Activated T-cell treated with anti-CD3 and anti-CD28 coated beads for 24 hours (primary cell): ENCODE data around the gene C2CD2.

Source experiments
- DNase-seq: peaks from one replicate; pipeline ENCODE4 v3.0.0-alpha.2; 2020; ENCODE audit warnings: low read depth

C2CD2 gene

DNA sequence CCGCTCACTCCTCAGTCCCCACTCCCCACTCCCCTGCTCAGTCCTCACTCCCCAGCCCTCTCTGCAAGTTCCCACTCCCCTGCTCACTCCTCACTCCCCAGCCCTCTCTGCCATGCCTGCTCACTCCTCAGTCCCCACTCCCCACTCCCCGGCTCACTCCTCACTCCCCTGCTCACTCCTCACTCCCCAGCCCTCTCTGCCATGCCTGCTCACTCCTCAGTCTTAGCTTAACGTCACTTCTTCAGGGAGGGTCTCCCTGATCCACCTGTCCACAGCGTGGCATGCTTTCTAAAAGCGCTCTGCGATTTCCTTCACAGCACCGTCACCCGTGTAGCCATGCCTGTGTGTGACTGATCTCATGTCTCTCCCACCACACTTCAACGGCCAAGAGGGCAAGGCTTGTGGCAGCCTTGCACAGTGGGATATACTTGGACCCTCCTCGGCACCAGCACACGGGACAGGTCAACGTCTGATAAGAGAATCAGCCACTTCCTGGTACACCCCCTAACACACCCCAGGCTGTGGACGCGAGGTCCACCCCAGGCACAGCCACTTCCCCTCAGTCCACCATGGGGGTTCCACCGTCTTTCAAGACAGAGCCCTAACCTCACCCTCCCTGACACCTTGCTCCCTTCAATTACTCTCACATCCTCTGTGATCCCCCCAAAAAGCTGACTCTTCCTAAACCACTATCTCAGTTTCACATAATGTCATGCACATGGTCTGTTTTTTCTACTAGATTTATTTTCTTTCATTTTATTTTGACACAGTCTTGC lies 88.6 kb downstream of the C2CD2 start:
- DNase-seq, result no peak

DNA sequence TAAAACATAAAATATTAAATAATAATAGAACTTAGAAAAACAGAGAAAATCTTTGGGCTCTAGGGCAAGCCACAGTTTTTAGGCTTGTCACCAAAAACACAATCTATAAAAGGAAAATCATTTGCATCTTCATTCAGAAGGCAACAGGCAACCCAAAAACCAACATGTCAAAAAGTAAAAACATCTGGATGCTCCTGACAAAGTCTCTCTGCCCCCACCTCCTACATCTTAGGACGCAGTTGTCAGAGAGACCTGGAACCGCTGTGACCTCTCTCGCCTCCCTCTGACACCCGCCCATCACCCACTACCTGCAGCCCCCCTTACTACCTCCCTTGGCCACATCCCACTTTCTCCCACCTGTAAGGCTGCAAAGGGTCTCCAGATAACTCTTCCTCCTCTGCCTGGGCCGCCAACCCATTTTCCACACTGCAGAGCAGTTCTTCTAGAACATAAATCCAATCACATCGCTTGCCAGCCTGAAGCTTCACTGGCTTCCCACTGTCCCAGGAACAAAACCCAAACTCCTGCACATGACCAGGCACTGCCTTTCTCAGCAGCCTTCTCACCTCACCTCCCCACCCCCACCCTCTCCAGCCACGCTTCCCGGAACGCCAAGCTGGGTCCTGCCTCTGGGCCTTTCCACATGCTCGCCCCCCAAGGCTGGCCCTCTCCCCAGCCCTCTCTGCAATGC lies 89.4 kb downstream of the C2CD2 start:
- no peak for DNase-seq

DNA sequence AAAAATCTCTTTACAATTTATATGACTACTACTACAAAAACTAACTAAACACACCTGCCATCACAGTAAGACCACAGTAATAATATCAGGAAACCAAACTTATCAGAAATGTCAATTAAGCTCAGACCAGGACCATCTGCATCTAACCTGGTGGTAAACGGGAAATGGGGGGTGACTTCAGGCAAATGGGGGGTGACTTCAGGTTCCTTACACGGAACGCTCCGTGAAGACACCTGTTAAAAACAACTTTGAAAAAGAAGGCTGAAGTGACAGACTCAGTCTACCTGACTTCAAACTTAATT lies 90.4 kb downstream of the C2CD2 start:
- DNase-seq, result no peak

DNA sequence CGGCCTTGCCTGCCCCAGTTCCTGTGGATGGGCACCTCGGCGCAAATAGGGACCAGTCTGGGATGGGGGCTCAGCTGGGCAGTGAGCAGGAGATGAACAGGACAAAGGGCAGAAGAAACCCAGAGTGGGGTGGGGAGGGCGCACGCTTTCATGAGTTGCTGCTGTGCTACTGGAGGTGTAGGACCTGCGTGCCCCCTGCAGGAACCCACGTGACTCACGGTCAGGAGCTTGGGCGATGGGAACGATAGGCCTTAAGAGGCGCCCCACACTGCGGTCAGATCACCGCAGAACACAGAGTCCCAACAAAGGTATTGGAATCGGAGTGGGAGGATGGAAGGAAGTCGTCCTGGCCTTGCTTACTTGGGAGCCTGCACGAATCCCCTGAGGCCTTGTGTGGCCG lies 91.8 kb downstream of the C2CD2 start:
- DNase-seq, result no peak

DNA sequence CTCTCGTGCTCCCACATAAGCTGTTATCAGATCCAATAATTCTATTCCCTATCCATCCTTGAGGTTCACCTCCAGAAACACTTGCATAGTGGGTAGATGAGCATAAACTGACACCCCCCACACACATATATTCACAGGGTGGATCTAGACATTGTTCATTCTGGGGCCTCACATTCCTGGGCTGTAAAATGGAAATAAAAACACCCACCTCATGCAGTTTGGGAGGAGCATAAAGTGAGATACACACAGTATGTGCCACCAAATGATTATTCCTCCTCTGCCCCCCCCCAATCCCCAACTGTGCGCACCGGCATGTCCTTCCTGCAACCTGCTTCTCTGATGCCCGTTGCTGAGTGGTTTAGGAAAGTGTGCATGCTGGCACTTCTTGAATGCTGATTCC lies 92.6 kb downstream of the C2CD2 start:
- DNase-seq, result no peak

DNA sequence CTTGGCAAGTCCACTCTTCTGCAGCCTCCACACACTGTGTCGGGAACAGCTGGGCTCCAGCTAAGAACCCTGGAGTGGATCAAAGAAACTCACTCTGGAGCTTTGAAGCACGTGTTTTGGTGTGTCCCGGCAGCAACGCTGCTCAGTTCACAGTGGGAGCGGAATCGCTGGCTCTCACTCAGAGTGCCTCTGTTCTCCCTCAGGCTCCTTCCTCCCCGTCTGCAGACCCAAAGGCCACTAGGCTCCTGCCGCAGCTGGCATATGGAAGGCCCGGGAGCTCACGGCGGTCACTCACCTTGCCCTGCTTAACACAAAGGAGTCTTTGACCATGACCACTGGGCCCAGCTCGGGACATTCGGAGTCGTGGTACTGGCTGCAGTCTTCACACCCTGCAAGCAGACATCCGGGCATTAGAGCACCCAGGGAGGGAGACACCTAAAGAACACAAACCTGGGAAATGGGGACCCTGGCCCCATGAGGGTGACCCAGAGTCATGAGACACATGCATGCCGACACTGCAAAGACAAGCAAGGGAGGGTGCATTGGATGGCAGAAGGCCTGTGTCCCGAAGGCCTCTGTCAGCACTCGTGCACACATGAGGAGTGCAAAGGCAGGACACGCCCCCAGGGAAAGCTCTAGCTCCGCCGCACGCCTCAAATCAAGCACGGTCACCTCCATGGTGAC lies 94.4 kb downstream of the C2CD2 start:
- DNase-seq, result no peak

DNA sequence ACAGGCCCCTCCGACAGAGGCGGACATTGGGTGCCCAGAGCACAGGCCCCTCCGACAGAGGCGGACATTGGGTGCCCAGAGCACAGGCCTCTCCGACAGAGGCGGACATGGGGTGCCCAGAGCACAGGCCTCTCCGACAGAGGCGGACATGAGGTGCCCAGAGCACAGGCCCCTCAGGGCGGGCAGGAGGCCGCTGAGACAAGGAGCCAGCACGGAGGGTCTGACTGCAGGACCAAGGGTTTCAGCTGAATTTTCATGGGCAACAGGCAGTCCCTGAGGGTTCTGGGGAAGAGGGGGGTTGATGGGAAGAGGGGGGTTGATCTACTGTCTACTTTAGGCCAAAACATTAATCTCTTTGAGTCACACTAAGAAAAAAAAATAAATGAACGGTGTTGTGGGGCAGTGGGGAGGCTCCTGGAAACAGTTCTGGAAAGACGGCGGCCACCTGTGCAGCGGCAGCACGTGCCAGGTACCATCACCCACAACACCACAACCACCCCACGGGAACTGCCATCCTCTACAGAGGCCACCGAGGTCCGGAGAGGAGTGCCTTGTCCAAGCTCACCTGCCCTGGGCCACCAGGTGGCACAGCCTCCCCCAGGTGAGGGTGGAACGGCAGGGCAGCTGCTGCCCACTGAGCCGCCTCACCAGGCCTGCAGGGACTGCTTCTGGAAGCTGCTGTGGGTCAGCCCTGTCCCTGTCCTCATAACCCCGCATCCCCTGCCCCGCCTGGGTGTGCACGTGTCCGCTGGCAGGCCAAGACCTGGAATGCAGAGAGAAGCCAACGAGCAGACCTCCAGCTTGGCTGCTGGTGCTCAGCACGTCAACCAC lies 95.1 kb downstream of the C2CD2 start:
- no peak for DNase-seq

DNA sequence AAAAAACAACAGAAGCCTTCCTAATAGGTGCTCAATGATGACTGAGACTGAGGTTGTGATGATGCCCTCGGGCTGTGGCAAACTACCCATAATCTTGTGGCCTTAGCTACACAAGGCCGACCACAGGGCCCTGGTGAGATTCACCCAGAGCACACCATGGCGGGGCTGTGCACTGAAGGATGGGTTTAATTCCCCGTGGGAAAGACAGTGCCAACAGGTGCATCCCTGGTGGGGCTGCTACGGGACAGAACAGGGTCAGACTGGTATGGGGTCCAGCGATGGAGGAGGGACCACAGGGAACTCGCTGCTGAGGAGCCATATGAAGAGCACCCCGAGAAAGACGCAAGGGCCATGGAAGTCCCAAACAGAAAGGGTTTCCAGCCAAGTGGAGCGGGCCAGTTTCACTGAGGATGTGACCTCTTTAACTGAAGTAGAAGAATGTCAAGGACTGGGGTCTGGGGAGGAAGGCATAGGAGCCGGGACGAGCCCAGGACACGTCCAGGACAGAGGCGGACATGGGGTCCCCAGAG lies 96.0 kb downstream of the C2CD2 start:
- DNase-seq, result no peak

DNA sequence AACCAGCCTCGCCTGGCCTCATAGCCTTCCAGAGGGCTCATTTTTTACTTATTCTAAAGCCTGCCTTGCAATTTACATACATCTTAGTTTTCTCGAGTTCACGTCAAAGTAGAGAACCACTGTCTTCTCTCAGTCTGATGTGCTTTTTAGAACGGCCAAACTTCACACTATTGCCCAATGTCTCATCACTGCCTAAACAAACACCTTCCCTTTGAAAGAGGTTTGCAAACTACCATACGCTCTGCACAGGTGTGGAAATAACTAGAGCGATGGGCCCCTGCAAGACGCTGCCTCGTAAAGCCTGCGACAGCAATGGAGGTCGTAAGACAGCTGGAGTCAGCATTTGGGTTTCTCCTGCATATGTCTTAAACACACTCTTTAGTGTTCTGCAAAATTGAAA lies 97.2 kb downstream of the C2CD2 start:
- DNase-seq, result no peak

DNA sequence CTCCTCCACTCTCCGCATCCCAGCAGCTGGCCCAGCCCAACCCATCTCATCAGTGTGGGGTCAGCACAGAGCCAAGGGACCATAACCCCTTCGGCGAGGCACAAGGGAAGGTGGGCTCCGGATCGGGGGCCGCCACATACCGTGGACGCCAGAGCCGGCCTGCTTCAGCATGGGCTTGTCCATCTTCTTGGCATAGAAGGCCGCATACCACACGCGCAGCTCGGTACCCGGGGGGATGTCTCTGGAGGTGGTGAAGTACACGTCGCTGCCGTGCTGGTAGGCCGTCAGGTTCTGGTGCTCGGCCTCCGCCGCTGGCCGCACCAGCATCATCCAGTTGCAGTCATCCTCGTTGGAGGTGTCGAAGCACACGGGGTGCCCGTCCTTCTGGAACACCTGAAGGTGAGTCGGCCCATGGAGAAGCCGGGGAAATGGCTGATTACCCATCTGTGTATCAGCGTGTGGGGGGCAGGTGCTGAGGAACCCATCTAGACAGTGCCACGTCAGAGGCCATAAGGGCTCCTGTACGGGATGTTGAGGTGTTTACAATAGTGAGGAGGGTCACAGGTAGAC lies 99.3 kb downstream of the C2CD2 start:
- DNase-seq, result no peak

DNA sequence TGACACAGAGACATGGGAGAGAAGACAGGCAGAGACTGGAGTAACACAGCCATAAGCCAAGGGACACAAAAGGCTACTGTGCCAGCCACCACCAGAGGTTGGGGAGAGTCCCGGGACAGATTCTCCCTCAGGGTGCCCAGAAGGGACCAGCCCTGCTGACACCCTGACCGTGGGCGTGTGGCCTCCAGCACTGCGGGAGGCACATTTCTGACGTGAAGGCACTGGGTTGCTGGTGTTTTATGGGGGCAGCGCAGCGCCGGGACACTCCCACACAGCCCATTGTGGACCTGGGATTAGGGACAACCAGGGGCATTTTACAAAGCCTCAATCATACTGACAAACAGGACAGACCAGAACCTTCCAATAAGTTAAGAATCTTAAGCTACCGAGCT lies 100.9 kb downstream of the C2CD2 start:
- DNase-seq, result no peak

DNA sequence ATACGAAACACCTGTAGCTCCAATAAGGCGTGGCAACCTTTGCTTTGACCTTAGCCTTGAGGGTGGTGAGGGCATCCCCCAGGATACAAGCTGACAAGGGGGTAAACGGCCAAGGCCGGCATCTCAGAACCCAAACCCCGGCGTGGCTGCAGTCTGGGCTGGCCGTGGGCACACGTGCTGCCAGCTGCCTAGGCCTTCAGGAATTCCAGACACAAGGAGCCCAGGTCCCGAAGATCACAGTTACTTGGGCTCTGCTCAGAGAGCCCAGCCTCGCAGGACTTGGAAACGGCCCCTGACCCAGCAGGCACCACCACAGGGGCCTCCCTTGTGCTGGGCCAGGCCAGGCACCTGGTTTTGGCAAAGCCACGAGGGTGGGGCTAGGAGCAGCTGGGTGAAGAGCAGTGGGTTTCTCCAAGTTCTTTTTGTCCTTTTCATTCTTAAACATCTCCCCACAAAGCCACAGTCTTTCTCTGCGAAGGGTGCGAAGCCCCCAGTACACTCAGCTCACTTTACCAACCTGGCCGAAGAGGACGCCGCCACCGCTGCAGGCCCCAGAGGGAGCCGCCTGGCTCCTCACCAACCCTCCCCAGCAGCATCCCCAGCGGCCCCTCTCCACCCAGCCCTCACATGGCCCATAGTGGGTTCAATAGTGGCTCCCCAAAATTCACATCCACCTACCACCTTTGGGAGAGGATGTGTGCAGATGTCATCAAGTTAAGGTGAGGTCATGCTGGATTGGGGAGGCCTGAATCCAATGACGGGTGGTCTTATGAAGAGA lies 101.5 kb downstream of the C2CD2 start:
- no peak for DNase-seq

DNA sequence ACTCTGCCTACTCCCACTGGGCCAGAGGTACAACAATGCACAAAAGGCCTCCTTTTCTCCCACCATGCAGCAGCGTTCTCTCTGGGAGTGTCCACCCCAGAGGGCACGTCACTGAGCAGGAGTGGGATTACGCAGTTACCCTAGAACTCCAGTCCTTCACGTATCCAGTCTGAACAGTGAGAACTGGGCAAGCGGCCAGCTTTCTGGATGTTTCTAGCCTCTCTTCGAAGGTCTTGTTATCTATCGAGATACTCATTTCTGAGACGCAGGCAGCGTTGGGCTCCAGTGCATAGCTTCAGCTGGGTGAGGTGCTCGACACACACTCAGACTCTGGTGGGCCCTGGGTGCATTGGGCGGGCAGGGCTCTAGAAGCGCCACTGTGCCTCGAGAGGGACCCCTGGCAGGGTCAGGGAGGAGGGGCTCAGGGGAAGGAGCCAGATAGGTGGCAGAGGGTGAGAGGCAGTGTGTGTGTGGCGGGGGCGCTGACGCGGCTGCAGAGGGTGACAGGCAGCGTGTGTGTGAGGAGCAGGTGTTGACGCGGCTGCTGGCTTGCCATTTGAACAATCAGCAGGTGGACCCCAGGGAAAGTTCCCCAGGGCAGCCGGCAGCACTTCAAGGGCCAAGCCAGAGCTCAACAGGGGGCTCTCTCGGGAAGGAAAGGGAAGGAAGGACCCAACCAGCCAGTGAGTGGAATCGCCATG lies 102.6 kb downstream of the C2CD2 start:
- no peak for DNase-seq

DNA sequence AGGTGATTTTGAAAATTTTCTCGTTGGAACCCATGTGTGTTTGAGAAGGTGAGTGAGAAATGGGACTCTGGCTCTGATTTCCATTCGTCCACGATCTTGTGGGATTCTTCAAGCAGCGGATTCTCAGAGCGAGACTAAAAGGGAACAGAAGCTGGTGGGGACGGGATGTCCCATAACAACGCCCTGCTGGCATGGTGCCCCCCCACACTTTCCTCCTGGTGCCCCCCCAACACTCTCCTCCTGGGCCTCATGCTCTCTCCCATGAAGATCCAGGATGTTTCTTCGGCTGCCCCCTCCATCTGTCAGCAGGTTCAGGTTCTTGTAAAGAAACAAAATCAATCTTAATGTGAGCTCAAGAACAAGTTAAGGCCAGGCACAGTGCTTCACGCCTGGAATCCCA lies 103.7 kb downstream of the C2CD2 start:
- no peak for DNase-seq

DNA sequence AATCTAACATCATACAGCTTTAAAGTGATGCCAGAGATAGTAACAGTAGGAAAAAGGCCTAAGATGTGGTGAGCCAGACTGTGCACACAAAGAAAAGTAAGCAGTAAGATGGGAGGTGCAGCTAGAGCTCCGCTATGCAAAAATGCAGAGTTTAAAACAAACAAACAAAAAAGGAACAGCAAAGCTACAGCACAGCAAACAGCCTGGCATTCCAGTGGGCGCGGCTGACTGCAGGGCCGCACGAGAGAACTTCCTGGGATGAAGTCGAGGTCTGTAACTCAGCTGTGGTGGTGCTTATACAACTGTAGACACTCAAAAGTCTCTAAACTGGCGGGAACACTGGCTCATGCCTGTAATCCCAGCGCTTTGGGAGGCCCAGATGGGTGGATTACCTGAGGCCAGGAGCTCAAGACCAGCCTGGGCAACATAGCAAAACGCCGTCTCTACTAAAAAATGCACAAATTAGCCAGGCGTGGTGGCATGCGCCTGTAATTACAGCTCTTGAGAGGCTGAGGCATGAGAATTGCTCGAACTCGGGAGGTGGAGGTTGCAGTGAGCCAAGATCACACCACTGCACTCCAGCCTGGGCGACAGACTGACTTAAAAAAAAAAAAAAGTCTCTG lies 104.7 kb downstream of the C2CD2 start:
- DNase-seq, result no peak

DNA sequence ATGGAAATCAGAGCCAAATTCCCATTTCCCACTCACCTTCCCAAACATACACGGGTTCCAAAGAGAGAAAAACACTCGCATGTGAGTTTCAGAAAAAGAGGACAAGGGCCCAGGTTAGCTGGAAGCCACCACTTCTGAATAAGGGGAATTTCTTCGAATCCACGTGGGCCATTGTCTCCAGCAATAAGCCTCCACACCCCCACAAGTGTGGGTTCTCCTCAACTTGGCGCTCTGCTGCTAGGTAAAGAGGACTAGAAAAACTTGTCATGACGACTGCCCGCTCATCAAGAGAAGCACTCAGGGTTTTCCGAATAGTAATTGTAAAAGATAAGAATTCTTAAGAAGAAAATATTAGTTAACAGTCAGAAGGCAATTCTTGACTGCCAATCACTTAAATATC lies 105.3 kb downstream of the C2CD2 start:
- no peak for DNase-seq

DNA sequence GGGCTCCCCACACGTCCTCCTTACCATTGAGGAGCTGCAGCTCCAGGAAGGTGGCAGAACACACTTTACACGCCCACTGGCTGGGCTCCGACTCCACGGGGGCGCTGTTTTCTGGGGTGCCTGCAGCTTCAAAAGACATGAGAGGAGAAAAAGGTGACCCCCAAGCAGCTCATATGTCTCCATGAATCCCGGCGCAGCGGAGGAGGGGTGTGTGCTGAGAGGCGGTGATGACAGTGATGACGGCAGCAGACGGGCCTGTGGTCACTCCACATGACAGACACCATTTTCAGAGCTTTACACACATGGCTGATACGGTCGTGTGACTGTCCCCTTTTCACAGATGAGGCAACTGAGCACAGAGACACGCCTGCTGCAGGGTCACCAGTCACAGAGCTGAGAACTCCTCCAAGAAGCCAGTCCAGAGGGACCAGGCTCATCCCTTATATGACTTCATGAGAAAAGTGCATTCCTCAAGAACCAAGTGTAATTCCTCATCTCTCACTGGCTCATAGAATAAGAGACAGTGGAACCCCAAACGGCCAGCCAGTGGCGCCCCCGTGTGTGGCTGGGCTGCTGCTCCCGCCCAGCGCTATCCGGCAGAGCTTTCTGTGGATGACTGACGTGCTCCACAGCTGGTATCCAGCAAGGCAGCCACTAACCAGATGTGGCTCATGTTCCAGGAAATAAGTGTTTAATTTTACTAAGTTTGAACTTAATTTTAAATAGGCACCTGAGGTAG lies 106.6 kb downstream of the C2CD2 start:
- no peak for DNase-seq

DNA sequence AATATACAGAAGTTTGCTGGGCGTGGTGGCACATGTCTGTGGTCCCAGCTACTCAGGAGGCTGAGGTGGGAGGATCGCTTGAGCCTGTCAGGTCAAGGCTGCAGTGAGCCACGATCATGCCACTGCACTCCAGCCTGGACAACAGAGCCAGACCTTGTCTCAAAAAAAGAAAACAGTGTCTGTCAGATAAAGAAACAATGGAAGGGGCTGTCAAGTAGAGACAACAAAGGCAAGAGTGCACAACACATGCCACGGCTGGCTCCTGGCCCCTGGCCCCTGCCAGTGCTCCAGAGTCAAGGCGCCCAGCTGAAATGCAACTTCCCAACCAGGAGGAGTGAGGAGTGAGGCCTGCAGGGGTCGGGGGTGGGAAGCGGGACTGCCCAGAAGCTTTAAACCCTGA lies 107.3 kb downstream of the C2CD2 start:
- no peak for DNase-seq

DNA sequence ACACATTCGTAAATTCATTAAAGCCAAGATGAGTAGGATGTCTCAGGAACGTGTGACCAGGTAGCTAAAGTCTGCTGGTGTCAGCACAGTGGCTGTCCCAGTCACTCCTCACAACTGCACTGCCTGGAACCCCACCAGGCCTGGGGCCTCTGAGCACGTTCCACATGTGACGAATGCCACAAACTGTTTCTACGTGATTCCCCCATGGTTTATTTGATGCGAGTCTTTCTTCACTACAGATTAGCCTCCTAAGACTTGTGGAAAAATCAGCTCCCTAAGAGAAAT lies 107.8 kb downstream of the C2CD2 start:
- no peak for DNase-seq
